Skeletal muscle satellite cell (primary cell): ENCODE measurements around the gene PTGER3.
"Not testable (repeated sequence)": the region's sequence is repeated elsewhere in the genome, so short reads cannot be mapped to it uniquely, and the experiment has no call there.

Source experiments
- H3K27me3 ChIP-seq: 2 replicates; pipeline ENCODE4 v1.7.0; 2013; ENCODE audit warnings: low read length; ENCODE audit not compliant: control insufficient read depth, insufficient read depth
- H3K36me3 ChIP-seq: 2 replicates; pipeline ENCODE4 v1.7.0; 2013; ENCODE audit warnings: mild to moderate bottlenecking, control low read depth, low read length; ENCODE audit not compliant: insufficient read depth
- H3K4me1 ChIP-seq: 2 replicates; pipeline ENCODE4 v1.7.0; 2013; ENCODE audit warnings: low read length; ENCODE audit not compliant: control insufficient read depth, insufficient read depth
- H3K4me2 ChIP-seq: 2 replicates; pipeline ENCODE4 v1.7.0; 2013; ENCODE audit warnings: mild to moderate bottlenecking, low read length
- H3K4me3 ChIP-seq: 2 replicates; pipeline ENCODE4 v1.7.0; 2013; ENCODE audit warnings: low read length
- H3K9ac ChIP-seq: 2 replicates; pipeline ENCODE4 v1.7.0; 2013; ENCODE audit warnings: mild to moderate bottlenecking, low read depth, low read length, moderate library complexity
- H3K9me3 ChIP-seq: replicated peaks from 2 replicates; pipeline ENCODE4 v1.7.0; 2013; ENCODE audit warnings: mild to moderate bottlenecking, control low read depth, low read length

Gene PTGER3

DNA sequence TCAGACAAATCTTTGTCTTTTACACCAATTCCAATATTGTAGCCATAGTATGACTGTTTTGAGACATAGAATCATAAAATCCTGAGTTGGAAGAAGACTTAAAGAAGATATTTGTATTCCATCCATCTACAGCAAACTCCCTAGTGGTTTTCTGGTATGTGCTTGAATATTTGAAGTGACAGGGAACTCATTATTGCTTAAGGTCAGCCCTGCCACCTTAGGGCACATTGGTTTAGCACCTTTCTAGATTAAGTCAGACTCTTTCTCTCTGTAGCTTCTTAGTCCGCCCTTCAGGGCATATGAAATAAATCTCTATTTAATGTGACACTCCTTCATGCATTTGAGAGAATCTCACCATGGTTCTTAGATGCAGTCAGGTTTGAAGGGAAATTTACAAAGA lies 49.8 kb downstream of the PTGER3 start:
- Histone ChIP-seq H3K4me1 (no peaks in the 10 kb centered on the region), H3K9ac (no peak overlapping the region), H3K4me2 (no peak overlapping the region), H3K9me3 (no peaks in the 10 kb centered on the region), H3K27me3 (peaks cover 2% of the 10 kb centered on the region), H3K4me3 (no peak overlapping the region), H3K36me3 (no peaks in the 10 kb centered on the region)

DNA sequence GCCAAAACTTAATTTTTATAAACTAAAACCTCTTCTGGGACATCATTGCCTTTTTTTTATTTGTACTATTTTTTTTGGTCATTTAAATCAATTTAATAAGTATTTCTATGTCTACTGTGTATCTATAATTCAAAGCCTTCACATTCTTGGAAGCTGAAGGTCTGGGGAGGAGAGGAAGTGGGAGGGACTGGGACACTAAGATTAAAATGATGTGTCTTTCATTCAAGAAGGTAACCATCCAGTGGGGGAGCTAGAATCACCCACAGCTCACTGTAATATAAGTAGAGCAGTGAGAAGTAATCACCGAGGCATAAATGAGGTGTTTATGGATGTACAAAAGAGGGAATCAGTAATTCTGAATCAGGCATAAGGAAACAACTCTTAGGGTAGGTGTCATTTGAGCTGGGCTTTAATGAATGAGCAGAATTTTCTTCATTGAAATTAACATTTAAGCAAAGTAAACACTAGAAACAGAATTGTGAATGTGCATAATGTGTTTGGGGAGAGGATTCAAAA lies 52.8 kb downstream of the PTGER3 start:
- no peak overlapping the region for H3K9ac ChIP-seq
- H3K36me3 ChIP-seq = no peaks in the 10 kb centered on the region
- no peak overlapping the region for H3K4me3 ChIP-seq
- no peaks in the 10 kb centered on the region for H3K27me3 ChIP-seq
- no peaks in the 10 kb centered on the region for H3K4me1 ChIP-seq
- no peaks in the 10 kb centered on the region for H3K9me3 ChIP-seq
- H3K4me2 ChIP-seq = no peak overlapping the region

DNA sequence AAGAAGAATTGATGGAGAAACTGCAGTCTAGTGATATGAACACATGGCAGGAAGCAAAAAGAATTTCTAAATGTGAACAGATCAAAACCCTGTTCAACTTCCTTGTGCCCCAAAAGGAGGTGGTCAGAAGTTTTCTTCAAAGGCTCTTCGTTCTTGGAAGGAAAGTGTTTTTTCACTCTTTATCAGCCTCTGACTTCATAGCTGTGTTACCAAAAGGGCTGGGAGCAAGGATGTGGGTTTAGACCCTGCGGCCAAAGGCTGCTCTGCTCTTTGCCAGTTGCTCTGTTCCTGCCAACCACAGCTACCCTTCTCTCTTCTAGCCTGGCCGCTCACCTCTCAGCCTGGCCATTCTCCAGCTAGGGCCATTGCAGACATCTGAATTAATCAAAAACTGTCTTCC lies 53.8 kb downstream of the PTGER3 start:
- H3K4me3 ChIP-seq = no peak overlapping the region

DNA sequence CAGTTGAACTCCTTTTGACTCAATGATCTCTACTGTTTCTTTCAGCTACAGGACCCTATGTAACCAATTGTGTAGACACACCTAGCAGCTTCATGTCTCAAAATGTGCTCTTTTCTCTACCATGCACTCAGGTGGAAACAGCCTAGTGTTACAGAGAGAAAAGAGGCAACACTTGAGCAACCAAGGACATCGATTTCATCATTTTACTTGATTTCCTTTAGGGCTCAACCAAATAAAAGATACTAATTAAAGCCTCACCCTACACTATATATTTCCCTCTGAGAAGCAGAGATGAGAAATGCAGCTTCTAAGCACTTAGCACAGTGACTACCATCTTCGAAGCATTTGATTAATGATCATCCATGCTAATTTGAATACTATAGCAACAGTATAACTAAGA lies 55.1 kb downstream of the PTGER3 start:
- H3K4me1 ChIP-seq = no peaks in the 10 kb centered on the region
- H3K27me3 ChIP-seq = no peaks in the 10 kb centered on the region
- no peaks in the 10 kb centered on the region for H3K36me3 ChIP-seq
- no peaks in the 10 kb centered on the region for H3K9me3 ChIP-seq
- no peak overlapping the region for H3K4me2 ChIP-seq
- H3K9ac ChIP-seq = no peak overlapping the region
- H3K4me3 ChIP-seq = no peak overlapping the region

More for the DNA sequence above, 53.8 kb downstream of the PTGER3 start:
- Histone ChIP-seq H3K36me3 (no peaks in the 10 kb centered on the region), H3K9ac (no peak overlapping the region), H3K4me2 (no peak overlapping the region), H3K4me1 (no peaks in the 10 kb centered on the region), H3K9me3 (no peaks in the 10 kb centered on the region), H3K27me3 (no peaks in the 10 kb centered on the region)

DNA sequence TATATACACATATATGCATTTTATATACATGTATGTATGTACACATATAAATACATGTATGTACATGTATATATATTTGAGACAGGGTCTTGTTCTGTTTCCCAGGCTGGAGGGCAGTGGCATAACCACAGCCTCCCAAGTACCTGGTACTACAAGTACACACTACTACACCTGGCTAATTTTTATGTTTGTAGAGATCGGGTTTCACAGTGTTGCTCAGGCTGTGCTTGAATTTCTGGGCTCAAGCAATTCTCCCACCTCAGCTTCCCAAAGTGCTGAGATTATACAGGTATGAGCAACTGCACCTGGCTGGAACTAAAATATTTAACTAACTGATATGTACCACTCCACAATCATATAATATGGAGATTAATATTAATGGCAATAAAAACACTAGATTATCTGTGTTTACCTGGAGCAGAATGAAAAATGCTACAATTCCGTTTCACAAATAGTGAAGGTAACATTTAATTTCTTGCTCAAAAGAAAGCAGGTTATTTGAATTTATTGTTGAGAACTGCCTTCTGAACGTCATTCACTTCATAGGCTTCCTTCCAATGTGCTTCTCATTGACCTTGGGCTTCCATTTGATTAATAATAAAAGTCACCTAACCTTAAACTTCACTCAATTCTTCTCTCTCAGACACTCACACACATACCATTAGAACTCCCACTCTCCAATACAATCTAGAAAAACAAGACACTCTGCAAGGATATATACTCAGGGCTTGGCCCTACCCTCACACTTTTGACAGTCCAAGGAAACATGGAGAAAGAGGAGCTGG lies 57.0 kb downstream of the PTGER3 start:
- H3K27me3 ChIP-seq = no peaks in the 10 kb centered on the region
- H3K36me3 ChIP-seq = no peaks in the 10 kb centered on the region
- no peaks in the 10 kb centered on the region for H3K9me3 ChIP-seq
- no peak overlapping the region for H3K9ac ChIP-seq
- H3K4me2 ChIP-seq = no peak overlapping the region
- no peak overlapping the region for H3K4me3 ChIP-seq
- H3K4me1 ChIP-seq = no peaks in the 10 kb centered on the region

DNA sequence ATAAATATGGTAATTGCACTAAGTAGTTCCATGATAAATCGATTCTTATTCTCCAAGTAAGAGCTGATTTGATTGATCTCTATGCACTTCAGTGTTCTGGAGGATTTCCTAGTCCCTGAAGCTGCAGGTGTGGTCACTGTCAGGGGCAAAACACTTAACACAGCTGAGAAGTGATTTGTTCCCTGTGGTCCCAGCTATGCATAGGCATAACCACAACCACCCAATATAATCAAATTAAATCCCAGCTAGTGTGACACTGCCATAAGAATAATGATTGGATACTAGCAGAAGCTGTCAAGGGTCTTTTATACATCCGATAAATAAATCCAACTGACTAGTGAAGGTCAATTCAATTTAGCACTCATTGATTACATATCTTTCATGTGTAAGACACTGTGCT lies 60.1 kb downstream of the PTGER3 start:
- Histone ChIP-seq H3K4me1 (no peaks in the 10 kb centered on the region), H3K36me3 (no peaks in the 10 kb centered on the region), H3K9me3 (no peaks in the 10 kb centered on the region), H3K4me2 (no peak overlapping the region), H3K27me3 (peaks cover 2% of the 10 kb centered on the region), H3K9ac (no peak overlapping the region), H3K4me3 (no peak overlapping the region)

DNA sequence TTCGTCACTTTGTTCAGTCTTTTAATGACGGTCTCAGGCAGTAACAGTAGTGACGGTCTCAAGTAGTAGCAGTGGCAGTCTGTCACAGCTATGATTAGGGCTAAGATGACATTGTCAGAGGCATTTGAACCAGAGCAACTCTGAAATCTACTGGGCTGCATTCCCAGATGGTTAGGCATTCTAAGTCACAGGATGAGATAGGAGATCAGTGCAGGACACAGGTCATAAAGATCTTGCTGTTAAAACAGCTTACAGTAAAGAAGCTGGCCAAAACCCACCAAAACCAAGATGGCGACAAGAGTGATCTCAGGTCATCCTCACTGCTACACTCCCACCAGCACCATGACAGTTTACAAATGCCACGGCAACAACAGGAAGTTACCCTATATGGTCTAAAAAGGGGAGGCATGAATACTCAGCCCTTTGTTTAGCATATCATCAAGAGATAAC lies 61.8 kb downstream of the PTGER3 start:
- not testable (repeated sequence) for H3K9ac ChIP-seq, H3K4me3 ChIP-seq, H3K4me2 ChIP-seq, H3K9me3 ChIP-seq, H3K36me3 ChIP-seq, H3K4me1 ChIP-seq, H3K27me3 ChIP-seq

DNA sequence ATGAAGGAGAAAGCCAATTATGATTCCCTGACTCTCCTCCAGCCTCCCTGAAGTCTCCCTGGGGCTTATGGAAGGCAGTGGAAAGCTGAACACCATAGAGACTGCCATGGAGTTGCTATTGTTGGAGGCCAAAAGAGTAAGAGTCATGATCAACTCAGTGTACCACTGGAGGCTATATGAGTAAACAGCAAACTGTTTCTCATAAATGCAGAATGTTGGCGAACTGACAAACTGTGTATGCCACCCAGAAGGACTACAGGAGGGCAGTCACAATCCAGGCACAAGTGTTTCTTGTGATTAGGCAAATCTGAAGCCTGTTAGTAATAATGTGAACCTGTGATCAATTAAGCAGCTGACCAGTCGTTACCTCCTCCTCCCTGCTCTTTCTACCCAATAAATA lies 62.3 kb downstream of the PTGER3 start:
- not testable (repeated sequence) for H3K4me1 ChIP-seq, H3K4me2 ChIP-seq, H3K4me3 ChIP-seq, H3K9me3 ChIP-seq, H3K9ac ChIP-seq, H3K27me3 ChIP-seq, H3K36me3 ChIP-seq

DNA sequence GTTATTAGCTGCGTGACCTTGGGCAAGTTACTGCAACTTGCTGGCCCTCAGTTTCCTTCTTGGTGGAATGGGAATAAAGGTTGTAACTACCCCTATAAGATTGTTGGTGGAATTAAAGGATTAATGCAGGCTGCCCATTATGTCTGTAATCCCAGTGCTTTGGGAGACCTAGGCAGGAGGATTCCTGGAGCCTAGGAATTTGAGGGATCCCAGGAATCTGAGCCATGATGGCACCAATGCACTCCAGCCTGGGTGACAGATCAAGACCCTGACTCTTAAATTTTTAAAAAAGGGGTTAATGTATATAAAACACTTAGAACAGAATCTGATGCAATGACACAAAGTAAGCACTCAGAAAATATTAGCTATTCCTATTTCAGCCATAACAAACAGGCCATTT lies 67.3 kb downstream of the PTGER3 start:
- Histone ChIP-seq H3K36me3 (no peaks in the 10 kb centered on the region), H3K4me2 (no peak overlapping the region), H3K4me1 (no peaks in the 10 kb centered on the region), H3K27me3 (peaks cover 2% of the 10 kb centered on the region), H3K9ac (no peak overlapping the region), H3K4me3 (no peak overlapping the region), H3K9me3 (no peaks in the 10 kb centered on the region)

DNA sequence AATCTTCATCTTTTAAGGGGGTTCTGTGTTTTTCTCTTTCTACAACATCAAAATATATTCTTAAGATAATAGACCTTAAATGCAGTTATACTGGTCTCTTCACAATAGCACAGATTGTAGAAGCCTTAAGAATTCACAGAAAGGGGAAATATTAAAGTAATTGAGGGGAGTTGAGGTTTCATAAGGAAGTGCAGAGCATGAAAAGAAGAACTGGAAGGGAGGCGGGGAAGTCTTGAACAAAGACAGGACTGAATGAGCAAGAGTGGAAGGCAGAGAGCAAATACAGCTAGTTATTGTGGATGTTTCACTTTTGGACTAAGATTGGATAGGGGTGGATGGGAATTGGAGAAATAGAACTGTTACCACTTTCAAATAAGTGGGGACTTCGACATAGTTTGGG lies 67.7 kb downstream of the PTGER3 start:
- H3K4me2 ChIP-seq = no peak overlapping the region
- no peaks in the 10 kb centered on the region for H3K4me1 ChIP-seq
- H3K9ac ChIP-seq = no peak overlapping the region
- H3K27me3 ChIP-seq = no peaks in the 10 kb centered on the region
- H3K4me3 ChIP-seq = no peak overlapping the region
- H3K9me3 ChIP-seq = no peaks in the 10 kb centered on the region
- H3K36me3 ChIP-seq = no peaks in the 10 kb centered on the region

DNA sequence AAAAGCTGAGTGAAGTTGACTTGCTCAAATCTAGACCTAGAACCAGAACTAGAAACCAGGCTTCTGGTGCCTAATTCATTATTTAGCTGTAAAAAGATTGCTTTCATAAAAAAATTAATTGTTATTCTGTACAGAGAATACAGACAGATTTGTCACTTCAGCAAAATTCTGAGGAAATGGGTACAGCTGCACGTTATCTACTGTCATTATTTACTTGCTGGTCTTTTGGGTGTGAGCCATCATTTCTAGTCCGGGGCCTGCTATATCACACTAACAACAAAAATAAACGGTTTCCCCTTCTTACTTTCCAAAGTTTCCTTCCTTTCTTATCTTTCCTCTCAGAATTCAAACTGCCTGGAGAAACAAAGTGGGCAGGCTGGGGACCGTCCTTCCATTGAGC lies 68.3 kb downstream of the PTGER3 start:
- H3K4me1 ChIP-seq = no peaks in the 10 kb centered on the region
- H3K36me3 ChIP-seq = no peaks in the 10 kb centered on the region
- H3K9me3 ChIP-seq = no peaks in the 10 kb centered on the region
- no peak overlapping the region for H3K4me3 ChIP-seq
- no peak overlapping the region for H3K9ac ChIP-seq
- no peaks in the 10 kb centered on the region for H3K27me3 ChIP-seq
- no peak overlapping the region for H3K4me2 ChIP-seq

DNA sequence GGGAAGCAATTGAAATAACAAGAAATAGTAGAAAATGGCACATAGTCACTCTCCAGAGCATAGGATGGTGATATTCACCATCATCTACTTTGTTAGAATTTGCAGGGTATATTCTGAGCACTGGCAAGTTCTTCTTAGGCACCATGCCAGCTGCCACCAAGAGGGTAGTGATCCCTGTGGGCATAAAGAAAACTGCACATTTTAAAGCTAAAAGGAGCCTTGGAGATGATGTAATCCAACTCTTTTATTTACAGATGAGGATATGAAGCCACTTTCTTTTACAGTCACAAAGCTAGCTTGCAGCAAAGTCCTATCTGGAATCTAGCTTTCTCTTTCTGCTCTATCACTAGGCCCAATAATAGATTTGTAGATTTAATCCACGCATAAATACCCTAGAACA lies 69.0 kb downstream of the PTGER3 start:
- H3K4me3 ChIP-seq = no peak overlapping the region
- H3K9ac ChIP-seq = no peak overlapping the region
- no peaks in the 10 kb centered on the region for H3K36me3 ChIP-seq
- H3K4me1 ChIP-seq = no peaks in the 10 kb centered on the region
- no peaks in the 10 kb centered on the region for H3K9me3 ChIP-seq
- H3K27me3 ChIP-seq = no peaks in the 10 kb centered on the region
- no peak overlapping the region for H3K4me2 ChIP-seq
